HEK293 (cell line): ENCODE measurements around the gene CARNS1.

Source experiments
- CTCF ChIA-PET: fragments of 350-600 bp; formaldehyde crosslinking; extraction: SDS; loops from one replicate; lab custom pipeline; 2021; ENCODE audit warnings: antibody characterized with exemption; lab: Yijun Ruan, JAX
- POLR2A ChIA-PET: fragments of 300-600 bp; formaldehyde crosslinking; extraction: SDS; loops from one replicate; lab custom pipeline; 2020; ENCODE audit warnings: antibody characterized with exemption, inconsistent platforms; lab: Yijun Ruan, JAX
- H3K27ac ChIP-seq: fragments of 200-500 bp; sonication (Bioruptor generic); 2 replicates; pipeline ENCODE4 v1.5.1; 2014; ENCODE audit warnings: low read depth, low read length, control low read depth, inconsistent platforms; ENCODE audit errors: extremely low read depth
- H3K36me3 ChIP-seq, 2 experiments: fragments of 200-500 bp in 1 of 2; sonication (Bioruptor generic) in 1 of 2; 1 replicate in 1 of 2; 2 replicates in 1 of 2; pipeline ENCODE4 v1.5.1; 2014 to 2017; ENCODE audit warnings: inconsistent platforms in 2 of 2, low read length in 2 of 2; ENCODE audit not compliant: control insufficient read depth in 2 of 2, insufficient read depth in 1 of 2
- H3K4me1 ChIP-seq: fragments of 200-500 bp; sonication (Bioruptor generic); 2 replicates; pipeline ENCODE4 v1.5.1; 2014; ENCODE audit warnings: mild to moderate bottlenecking, low read length, inconsistent platforms; ENCODE audit not compliant: control insufficient read depth, insufficient read depth
- H3K4me3 ChIP-seq: 2 replicates; pipeline ENCODE4 v1.5.1; 2011; ENCODE audit warnings: low read depth, mild to moderate bottlenecking, control low read depth, low read length, moderate library complexity
- H3K9me3 ChIP-seq: fragments of 200-500 bp; sonication (Bioruptor generic); 2 replicates; pipeline ENCODE4 v1.5.1; 2014; ENCODE audit warnings: low read depth, low read length, inconsistent platforms; ENCODE audit not compliant: control insufficient read depth, insufficient read depth
- BCL11B ChIP-seq: fragments of 450-650 bp; formaldehyde crosslinking; IDR thresholded peaks from 2 replicates; pipeline ENCODE4 v1.5.1; 2016; ENCODE audit warnings: low read depth, missing biosample characterization, missing genetic modification characterization
- GLIS2 ChIP-seq: fragments of 450-650 bp; formaldehyde crosslinking; IDR thresholded peaks from 2 replicates; pipeline ENCODE4 v1.5.1; 2016; ENCODE audit warnings: missing biosample characterization, missing genetic modification characterization
- KLF1 ChIP-seq: fragments of 450-650 bp; formaldehyde crosslinking; IDR thresholded peaks from 2 replicates; pipeline ENCODE4 v1.5.1; 2016; ENCODE audit warnings: missing biosample characterization, missing genetic modification characterization
- KLF8 ChIP-seq: fragments of 450-650 bp; formaldehyde crosslinking; IDR thresholded peaks from 2 replicates; pipeline ENCODE4 v1.5.1; 2016; ENCODE audit warnings: missing biosample characterization, missing genetic modification characterization
- SP2 ChIP-seq: fragments of 450-650 bp; formaldehyde crosslinking; IDR thresholded peaks from 2 replicates; pipeline ENCODE4 v1.5.1; 2016; ENCODE audit warnings: missing biosample characterization, missing genetic modification characterization
- ZBTB7A ChIP-seq: fragments of 450-650 bp; formaldehyde crosslinking; IDR thresholded peaks from 2 replicates; pipeline ENCODE4 v1.5.1; 2016; ENCODE audit warnings: low read depth, missing biosample characterization, missing genetic modification characterization
- ZFP69B ChIP-seq: fragments of 450-650 bp; formaldehyde crosslinking; IDR thresholded peaks from 2 replicates; pipeline ENCODE4 v1.5.1; 2016; ENCODE audit warnings: missing biosample characterization, missing genetic modification characterization
- ZNF112 ChIP-seq: fragments of 450-650 bp; formaldehyde crosslinking; IDR thresholded peaks from 2 replicates; pipeline ENCODE4 v1.5.0; 2017; ENCODE audit warnings: missing biosample characterization, missing genetic modification characterization
- ZNF133 ChIP-seq: fragments of 450-650 bp; formaldehyde crosslinking; IDR thresholded peaks from 2 replicates; pipeline ENCODE4 v1.5.1; 2016; ENCODE audit warnings: missing biosample characterization, missing genetic modification characterization
- ZNF169 ChIP-seq: fragments of 450-650 bp; formaldehyde crosslinking; IDR thresholded peaks from 2 replicates; pipeline ENCODE4 v1.5.1; 2016; ENCODE audit warnings: missing biosample characterization, missing genetic modification characterization
- ZNF202 ChIP-seq: fragments of 450-650 bp; formaldehyde crosslinking; IDR thresholded peaks from 2 replicates; pipeline ENCODE4 v1.5.1; 2016; ENCODE audit warnings: missing biosample characterization, missing genetic modification characterization, borderline replicate concordance
- ZNF426 ChIP-seq: fragments of 450-650 bp; formaldehyde crosslinking; IDR thresholded peaks from 2 replicates; pipeline ENCODE4 v1.5.1; 2017; ENCODE audit warnings: missing biosample characterization, missing genetic modification characterization, mild to moderate bottlenecking, inconsistent platforms, moderate library complexity
- ZNF433 ChIP-seq: fragments of 450-650 bp; formaldehyde crosslinking; IDR thresholded peaks from 2 replicates; pipeline ENCODE4 v1.5.1; 2016; ENCODE audit warnings: missing biosample characterization, missing genetic modification characterization, low read depth
- ZNF530 ChIP-seq: fragments of 450-650 bp; formaldehyde crosslinking; IDR thresholded peaks from 2 replicates; pipeline ENCODE4 v1.5.1; 2016; ENCODE audit warnings: low read depth, missing biosample characterization, missing genetic modification characterization
- ZNF561 ChIP-seq: fragments of 450-650 bp; IDR thresholded peaks from 2 replicates; pipeline ENCODE4 v1.5.1; 2018; ENCODE audit warnings: missing biosample characterization, missing genetic modification characterization, borderline replicate concordance
- ZNF571 ChIP-seq: fragments of 450-650 bp; formaldehyde crosslinking; IDR thresholded peaks from 2 replicates; pipeline ENCODE4 v1.5.0; 2017; ENCODE audit warnings: missing biosample characterization, missing genetic modification characterization
- ZNF621 ChIP-seq: fragments of 450-650 bp; formaldehyde crosslinking; IDR thresholded peaks from 2 replicates; pipeline ENCODE4 v1.5.1; 2017; ENCODE audit warnings: missing biosample characterization, missing genetic modification characterization
- ZSCAN16 ChIP-seq: fragments of 450-650 bp; formaldehyde crosslinking; IDR thresholded peaks from 2 replicates; pipeline ENCODE4 v1.5.1; 2016; ENCODE audit warnings: missing biosample characterization, missing genetic modification characterization
- ZSCAN23 ChIP-seq: fragments of 450-650 bp; formaldehyde crosslinking; IDR thresholded peaks from 2 replicates; pipeline ENCODE4 v1.5.1; 2016; ENCODE audit warnings: missing biosample characterization, missing genetic modification characterization
- ZSCAN30 ChIP-seq: fragments of 450-650 bp; IDR thresholded peaks from 2 replicates; pipeline ENCODE4 v1.5.1; 2018; ENCODE audit warnings: missing biosample characterization, mild to moderate bottlenecking, missing genetic modification characterization, moderate library complexity
- TF ChIP-seq, protein P1 (sequence below): fragments of 450-650 bp; formaldehyde crosslinking; IDR thresholded peaks from 2 replicates; pipeline ENCODE4 v1.5.1; 2016; ENCODE audit warnings: missing biosample characterization, missing genetic modification characterization
- TF ChIP-seq, protein P2 (sequence below): fragments of 450-650 bp; formaldehyde crosslinking; IDR thresholded peaks from 2 replicates; pipeline ENCODE4 v1.5.1; 2017; ENCODE audit warnings: missing biosample characterization, missing genetic modification characterization
- TF ChIP-seq, protein P3 (sequence below): fragments of 450-650 bp; formaldehyde crosslinking; IDR thresholded peaks from 2 replicates; pipeline ENCODE4 v1.5.1; 2016; ENCODE audit warnings: missing biosample characterization, missing genetic modification characterization
- TF ChIP-seq, protein P4 (sequence below): fragments of 450-650 bp; formaldehyde crosslinking; IDR thresholded peaks from 2 replicates; pipeline ENCODE4 v1.5.1; 2016; ENCODE audit warnings: missing biosample characterization, missing genetic modification characterization, borderline replicate concordance

CARNS1 gene

DNA sequence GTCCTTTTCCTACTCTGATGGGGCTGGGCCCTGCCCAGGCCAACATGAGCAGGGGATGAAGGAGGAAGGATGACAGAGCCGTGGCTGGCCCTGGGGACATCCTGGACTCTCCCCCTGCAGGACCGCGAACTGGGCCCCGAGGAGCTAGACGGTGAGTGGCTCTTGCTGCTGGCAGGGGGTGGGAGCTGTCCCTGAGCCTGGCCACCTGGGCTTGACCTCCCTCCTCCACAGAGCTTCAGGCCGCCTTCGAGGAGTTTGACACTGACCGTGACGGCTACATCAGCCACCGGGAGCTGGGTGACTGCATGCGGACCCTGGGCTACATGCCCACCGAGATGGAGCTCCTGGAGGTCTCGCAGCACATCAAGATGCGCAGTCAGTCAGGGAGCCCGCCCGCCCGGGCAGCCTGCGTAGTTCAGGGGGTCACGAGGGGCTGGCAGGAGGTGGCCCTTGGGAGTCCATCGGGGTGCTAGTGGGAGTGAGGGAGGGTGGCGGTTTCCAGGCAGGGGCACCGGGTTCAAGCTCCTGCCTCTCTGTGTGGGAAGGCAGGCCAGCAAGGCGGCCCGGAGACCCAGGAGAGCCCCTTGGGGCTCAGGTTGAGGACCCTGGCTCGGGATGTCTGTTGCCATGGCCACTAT lies 40.7 kb downstream of the CARNS1 start:
- Histone ChIP-seq H3K36me3 (no peaks in the 10 kb centered on the region), H3K4me1 (no peaks in the 10 kb centered on the region), H3K27ac (no peak overlapping the region), H3K9me3 (no peaks in the 10 kb centered on the region), H3K4me3 (no peak overlapping the region)
- POLR2A ChIA-PET: no interaction called here
- no peak for TF ChIP-seq ZSCAN23
- no peak for TF ChIP-seq ZNF433 (tag by site-specific recombination)
- TF ChIP-seq GLIS2 (tag by site-specific recombination): no peak
- TF ChIP-seq ZNF530: no peak
- TF ChIP-seq ZNF621 (tag by site-specific recombination): no peak
- TF ChIP-seq, protein P1, sequence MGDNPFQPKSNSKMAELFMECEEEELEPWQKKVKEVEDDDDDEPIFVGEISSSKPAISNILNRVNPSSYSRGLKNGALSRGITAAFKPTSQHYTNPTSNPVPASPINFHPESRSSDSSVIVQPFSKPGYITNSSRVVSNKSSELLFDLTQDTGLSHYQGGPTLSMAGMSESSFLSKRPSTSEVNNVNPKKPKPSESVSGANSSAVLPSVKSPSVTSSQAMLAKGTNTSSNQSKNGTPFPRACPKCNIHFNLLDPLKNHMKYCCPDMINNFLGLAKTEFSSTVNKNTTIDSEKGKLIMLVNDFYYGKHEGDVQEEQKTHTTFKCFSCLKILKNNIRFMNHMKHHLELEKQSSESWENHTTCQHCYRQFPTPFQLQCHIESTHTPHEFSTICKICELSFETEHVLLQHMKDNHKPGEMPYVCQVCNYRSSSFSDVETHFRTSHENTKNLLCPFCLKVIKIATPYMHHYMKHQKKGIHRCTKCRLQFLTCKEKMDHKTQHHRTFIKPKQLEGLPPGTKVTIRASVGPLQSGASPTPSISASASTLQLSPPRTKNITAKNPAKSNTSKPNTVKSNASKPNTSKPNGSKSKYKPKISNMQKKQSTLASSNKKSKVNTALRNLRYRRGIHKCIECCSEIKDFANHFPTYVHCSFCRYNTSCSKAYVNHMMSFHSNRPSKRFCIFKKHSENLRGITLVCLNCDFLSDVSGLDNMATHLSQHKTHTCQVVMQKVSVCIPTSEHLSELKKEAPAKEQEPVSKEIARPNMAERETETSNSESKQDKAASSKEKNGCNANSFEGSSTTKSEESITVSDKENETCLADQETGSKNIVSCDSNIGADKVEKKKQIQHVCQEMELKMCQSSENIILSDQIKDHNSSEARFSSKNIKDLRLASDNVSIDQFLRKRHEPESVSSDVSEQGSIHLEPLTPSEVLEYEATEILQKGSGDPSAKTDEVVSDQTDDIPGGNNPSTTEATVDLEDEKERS (tag by site-specific recombination): no peak
- no peak for TF ChIP-seq ZNF426 (tag by site-specific recombination)
- no peak for TF ChIP-seq ZSCAN16 (tag by site-specific recombination)
- no peak for TF ChIP-seq ZSCAN30 (tag by site-specific recombination)
- TF ChIP-seq, protein P2, sequence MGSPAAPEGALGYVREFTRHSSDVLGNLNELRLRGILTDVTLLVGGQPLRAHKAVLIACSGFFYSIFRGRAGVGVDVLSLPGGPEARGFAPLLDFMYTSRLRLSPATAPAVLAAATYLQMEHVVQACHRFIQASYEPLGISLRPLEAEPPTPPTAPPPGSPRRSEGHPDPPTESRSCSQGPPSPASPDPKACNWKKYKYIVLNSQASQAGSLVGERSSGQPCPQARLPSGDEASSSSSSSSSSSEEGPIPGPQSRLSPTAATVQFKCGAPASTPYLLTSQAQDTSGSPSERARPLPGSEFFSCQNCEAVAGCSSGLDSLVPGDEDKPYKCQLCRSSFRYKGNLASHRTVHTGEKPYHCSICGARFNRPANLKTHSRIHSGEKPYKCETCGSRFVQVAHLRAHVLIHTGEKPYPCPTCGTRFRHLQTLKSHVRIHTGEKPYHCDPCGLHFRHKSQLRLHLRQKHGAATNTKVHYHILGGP (tag by site-specific recombination): no peak
- no peak for TF ChIP-seq ZNF571 (tag by site-specific recombination)
- no peak for TF ChIP-seq KLF1 (tag by site-specific recombination)
- CTCF ChIA-PET: no interaction called here

DNA sequence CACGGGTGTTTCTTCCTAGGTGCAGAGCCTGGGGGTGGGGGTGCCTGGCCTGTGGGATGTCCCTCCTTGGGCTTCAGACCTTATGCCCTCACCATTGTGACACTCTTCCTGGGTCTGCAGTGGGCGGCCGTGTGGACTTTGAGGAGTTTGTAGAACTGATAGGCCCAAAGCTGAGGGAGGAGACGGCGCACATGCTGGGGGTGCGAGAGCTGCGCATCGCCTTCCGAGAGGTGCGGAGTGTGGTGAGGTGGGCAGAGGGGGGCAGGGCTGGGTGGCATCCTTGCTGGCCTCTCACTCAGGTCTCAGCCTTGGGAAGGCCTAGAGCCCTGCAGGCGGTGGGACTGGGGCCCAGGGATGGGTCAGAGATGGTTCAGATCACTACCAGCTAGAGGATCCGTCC lies 42.0 kb downstream of the CARNS1 start:
- no peaks in the 10 kb centered on the region for H3K4me1 ChIP-seq
- POLR2A ChIA-PET: interaction anchor here (0.6 kb wide), 1 partner anchor 9 kb away, joined by 4 read pairs; no protein-coding TSS in a partner anchor
- no peak for TF ChIP-seq KLF8 (tag by site-specific recombination)
- no peak for TF ChIP-seq ZNF169 (tag by site-specific recombination)
- TF ChIP-seq ZNF112 (tag by site-specific recombination): no peak
- TF ChIP-seq, protein P3, sequence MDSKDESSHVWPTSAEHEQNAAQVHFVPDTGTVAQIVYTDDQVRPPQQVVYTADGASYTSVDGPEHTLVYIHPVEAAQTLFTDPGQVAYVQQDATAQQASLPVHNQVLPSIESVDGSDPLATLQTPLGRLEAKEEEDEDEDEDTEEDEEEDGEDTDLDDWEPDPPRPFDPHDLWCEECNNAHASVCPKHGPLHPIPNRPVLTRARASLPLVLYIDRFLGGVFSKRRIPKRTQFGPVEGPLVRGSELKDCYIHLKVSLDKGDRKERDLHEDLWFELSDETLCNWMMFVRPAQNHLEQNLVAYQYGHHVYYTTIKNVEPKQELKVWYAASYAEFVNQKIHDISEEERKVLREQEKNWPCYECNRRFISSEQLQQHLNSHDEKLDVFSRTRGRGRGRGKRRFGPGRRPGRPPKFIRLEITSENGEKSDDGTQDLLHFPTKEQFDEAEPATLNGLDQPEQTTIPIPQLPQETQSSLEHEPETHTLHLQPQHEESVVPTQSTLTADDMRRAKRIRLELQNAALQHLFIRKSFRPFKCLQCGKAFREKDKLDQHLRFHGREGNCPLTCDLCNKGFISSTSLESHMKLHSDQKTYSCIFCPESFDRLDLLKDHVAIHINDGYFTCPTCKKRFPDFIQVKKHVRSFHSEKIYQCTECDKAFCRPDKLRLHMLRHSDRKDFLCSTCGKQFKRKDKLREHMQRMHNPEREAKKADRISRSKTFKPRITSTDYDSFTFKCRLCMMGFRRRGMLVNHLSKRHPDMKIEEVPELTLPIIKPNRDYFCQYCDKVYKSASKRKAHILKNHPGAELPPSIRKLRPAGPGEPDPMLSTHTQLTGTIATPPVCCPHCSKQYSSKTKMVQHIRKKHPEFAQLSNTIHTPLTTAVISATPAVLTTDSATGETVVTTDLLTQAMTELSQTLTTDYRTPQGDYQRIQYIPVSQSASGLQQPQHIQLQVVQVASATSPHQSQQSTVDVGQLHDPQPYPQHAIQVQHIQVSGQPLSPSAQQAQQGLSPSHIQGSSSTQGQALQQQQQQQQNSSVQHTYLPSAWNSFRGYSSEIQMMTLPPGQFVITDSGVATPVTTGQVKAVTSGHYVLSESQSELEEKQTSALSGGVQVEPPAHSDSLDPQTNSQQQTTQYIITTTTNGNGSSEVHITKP (tag by site-specific recombination): no peak
- TF ChIP-seq, protein P4, sequence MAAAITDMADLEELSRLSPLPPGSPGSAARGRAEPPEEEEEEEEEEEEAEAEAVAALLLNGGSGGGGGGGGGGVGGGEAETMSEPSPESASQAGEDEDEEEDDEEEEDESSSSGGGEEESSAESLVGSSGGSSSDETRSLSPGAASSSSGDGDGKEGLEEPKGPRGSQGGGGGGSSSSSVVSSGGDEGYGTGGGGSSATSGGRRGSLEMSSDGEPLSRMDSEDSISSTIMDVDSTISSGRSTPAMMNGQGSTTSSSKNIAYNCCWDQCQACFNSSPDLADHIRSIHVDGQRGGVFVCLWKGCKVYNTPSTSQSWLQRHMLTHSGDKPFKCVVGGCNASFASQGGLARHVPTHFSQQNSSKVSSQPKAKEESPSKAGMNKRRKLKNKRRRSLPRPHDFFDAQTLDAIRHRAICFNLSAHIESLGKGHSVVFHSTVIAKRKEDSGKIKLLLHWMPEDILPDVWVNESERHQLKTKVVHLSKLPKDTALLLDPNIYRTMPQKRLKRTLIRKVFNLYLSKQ (tag by site-specific recombination): no peak
- no peak for TF ChIP-seq BCL11B (tag by site-specific recombination)
- TF ChIP-seq SP2 (tag by site-specific recombination): no peak
- TF ChIP-seq ZNF133 (tag by site-specific recombination): no peak
- TF ChIP-seq ZBTB7A (tag by site-specific recombination): no peak
- no peak for TF ChIP-seq ZSCAN16 (tag by site-specific recombination)
- TF ChIP-seq ZNF202 (tag by site-specific recombination): no peak
- TF ChIP-seq ZFP69B (tag by site-specific recombination): no peak
- TF ChIP-seq ZNF561: no peak
- no peak overlapping the region for H3K27ac ChIP-seq
- no peaks in the 10 kb centered on the region for H3K36me3 ChIP-seq
- CTCF ChIA-PET: interaction anchor here (0.6 kb wide), 1 partner anchor 94 kb away, joined by 3 read pairs; no protein-coding TSS in a partner anchor
- no peak overlapping the region for H3K4me3 ChIP-seq
- no peaks in the 10 kb centered on the region for H3K9me3 ChIP-seq
